NCI-H2227 treated with DMSO at 0.1 percent for 48 hours (cell line): ENCODE data around the gene MPHOSPH10.
"Not testable (repeated sequence)": the region's sequence is repeated elsewhere in the genome, so short reads cannot be mapped to it uniquely, and the experiment has no call there.

Experiments used
- DNase-seq: peaks from one replicate; lab custom pipeline; 2025; lab: John Stamatoyannopoulos, UW

The MPHOSPH10 gene

DNA sequence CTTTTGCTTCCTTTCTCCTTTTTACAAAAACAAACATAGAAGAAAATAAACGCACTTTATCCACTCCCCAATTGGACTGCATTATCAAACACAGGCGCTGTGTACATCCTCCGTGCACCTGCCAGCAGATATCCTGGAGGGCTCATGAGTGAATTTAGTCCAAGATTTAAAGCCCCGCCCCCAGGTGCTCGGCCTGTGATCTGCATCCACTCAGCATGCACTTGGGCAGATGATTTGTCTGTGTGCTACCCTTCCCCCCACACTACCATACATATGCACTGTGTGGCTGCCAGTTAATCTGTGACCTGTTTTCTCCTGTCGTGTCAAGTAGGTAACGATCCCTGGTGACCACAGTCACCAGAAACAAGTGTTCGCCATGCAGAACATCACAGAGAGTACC is 48.4 kb downstream of the MPHOSPH10 start:
- not testable (repeated sequence) for DNase-seq

DNA sequence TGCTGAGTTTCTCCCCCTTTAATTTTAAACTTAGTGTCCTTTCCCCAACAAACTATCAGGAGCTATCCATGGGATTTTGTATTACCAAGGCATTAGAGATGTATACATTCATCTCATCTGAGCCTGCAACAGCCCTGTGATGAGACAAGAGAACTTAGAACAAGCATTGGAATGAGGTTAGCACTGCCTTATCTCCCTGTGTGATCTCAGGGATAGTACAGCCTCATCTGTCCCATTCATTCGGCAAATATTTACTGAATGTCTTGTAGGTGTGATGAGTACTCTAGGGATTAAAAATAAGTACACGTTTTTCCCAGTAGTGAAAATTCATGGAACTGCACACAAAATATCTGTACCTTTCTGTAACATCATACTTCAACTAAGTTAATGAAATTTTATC is 50.9 kb downstream of the MPHOSPH10 start:
- no peak for DNase-seq

DNA sequence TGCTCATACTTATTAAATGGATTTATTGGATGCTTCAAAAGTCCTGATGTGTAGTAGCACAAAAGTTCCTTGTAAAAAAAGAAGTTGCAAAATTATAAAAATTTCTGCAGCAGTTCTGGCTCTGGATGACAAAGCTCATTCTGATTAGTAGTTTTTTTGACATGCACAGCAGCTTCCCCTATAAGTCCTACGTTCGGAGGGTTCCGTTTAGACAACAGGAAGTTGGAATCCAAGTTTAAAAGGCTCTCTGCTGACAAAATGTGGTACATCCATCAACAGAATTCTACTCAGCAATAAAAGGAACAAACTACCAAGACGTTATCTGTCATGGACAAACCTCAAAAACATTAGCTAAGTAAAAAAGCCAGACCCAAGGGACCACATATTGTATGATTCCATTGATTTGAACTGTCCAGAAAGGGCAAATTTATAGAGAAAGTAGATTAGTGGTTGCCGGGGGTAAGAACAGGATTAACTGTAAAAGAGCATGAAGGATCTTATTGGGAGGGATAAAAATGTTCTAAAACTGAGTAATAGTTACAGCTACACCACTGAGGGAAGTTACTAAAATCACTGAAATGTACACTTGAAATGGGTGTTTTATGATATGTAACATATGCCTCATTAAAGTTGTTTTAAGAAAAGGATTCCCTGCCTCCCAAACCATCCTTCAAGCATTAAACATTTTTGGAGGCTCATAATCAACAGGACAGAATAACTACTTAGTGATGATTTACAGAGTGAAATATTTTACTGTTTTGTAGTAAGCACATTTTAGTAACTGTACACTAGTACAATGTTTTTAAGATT is 53.1 kb downstream of the MPHOSPH10 start:
- DNase-seq = not testable (repeated sequence)

DNA sequence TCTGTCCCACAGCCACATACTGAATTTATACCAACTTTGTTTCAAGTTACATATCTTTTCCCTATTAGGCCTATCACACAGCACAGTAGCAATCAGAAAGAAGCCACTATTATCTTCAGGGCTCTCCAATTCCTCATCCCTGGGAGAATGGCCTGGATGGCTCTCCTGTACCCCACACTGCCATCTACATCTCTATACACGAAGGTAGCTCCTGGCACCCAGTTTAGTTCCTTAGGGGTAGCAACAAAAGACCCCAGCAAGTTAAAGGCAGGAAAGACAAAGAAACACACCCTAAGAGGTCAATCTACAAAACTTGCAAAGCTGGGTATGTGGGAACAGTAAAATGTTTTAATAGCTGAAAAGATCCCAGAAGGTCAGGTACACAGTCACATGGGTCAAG is 56.5 kb downstream of the MPHOSPH10 start:
- DNase-seq = no peak

DNA sequence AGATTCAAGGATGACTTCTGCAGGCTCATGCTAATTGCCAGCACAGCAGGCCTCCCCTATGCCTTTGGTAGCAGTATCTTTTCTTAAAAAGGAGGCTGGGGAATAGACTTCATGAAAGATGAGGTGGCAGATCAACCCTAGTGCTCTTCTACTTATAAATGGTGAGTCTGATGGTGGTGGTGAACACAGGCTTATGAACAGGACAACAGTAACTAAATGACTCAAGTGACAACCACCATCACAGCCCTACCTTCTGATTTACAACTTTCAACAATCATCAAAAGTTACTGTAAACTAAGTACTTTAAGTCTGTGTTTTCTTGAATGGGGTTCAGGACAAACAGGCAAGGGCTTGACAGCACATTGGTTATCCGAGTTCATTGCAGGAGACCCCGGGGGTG is 57.2 kb downstream of the MPHOSPH10 start:
- DNase-seq = no peak

DNA sequence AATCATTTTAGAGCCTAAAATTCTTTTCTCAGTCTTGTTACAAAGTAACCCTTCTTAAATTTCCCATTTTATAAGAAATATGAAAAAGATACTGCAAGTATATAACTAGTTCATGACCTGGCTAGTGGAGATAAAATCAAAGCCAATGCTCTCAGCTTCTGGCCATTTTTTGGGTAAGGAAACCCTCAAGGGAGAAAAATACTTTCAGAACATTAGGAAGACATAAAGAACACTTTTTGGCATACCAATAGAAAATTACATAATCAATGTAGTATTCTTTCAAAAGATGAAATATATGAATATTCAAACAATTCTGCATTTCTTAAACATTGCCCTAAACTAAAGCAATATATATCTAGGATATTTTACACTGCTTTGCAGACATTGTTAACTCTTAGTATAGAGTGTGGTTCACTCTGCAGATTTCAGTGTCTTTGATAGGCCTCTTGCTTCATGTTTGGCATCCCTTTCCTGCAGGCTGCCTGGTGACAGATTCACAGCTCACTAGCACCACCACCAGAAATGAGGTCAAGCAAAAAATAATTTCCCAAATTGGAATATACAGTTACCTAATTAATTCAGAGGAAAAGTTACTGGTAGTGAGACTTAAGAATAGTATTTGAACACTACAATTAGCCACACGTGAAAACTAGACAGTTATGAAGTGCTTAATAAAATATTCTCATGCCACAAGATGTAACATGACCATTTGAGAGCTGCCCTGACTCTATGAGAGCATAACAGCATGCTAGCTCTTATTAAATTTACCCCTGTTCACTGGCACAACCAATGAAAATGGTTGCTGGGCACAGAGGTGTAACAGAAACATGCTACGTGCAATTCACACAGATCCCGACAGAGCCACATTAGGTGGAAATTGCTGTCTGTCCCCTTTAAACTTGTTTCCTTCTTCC is 60.5 kb downstream of the MPHOSPH10 start:
- no peak for DNase-seq

DNA sequence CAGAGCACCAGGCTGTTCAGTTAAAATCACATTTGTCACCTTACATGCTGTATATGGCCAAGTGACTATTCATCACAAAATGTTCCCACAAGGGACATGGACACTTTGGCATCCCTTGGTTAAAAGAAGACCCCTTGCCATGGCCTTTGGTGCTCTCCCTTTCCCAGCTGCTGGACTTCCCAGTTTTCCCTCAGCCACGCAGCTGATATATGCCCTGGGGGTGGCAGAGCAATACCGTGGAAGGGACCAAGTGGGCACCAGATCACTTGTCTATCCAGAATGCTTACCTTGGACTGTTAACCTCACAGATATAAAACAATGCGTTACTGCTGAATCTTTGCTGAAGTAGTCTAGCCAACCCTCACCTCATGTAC is 61.1 kb downstream of the MPHOSPH10 start:
- DNase-seq = no peak
